NT2/D1 (cell line): ENCODE results near the gene ACBD4.

Experiments used
- DNase-seq: peaks from one replicate; pipeline ENCODE4 v3.0.0-alpha.2; 2011; ENCODE audit warnings: low read depth, low spot score
- H3K27me3 ChIP-seq: 2 replicates; pipeline ENCODE4 v1.6.0; 2011; ENCODE audit warnings: mild to moderate bottlenecking; ENCODE audit not compliant: insufficient read length, insufficient read depth
- H3K36me3 ChIP-seq: 2 replicates; pipeline ENCODE4 v1.6.1; 2011; ENCODE audit warnings: mild to moderate bottlenecking, low read length, mixed read lengths; ENCODE audit not compliant: insufficient read depth, insufficient read length
- H3K4me1 ChIP-seq: 2 replicates; pipeline ENCODE4 v1.5.1; 2011; ENCODE audit not compliant: insufficient read depth, insufficient read length
- H3K4me3 ChIP-seq: 2 replicates; pipeline ENCODE4 v1.5.1; 2011; ENCODE audit warnings: low read depth; ENCODE audit not compliant: insufficient read length
- H3K9ac ChIP-seq: 2 replicates; pipeline ENCODE4 v1.6.0; 2011; ENCODE audit warnings: low read depth; ENCODE audit not compliant: insufficient read length
- H3K9me3 ChIP-seq: 2 replicates; pipeline ENCODE4 v1.5.1; 2011; ENCODE audit warnings: mild to moderate bottlenecking, low read length; ENCODE audit not compliant: insufficient read depth
- SUZ12 ChIP-seq: IDR thresholded peaks from 2 replicates; pipeline ENCODE4 v1.6.1; 2011; ENCODE audit not compliant: insufficient read length, insufficient read depth; ENCODE audit errors: extremely low read depth
- YY1 ChIP-seq: IDR thresholded peaks from 2 replicates; pipeline ENCODE4 v1.6.1; 2011; ENCODE audit not compliant: insufficient read length, insufficient read depth
- ZNF274 ChIP-seq: IDR thresholded peaks from 2 replicates; pipeline ENCODE4 v1.6.1; 2011; ENCODE audit warnings: mild to moderate bottlenecking, low read depth, low read length

ACBD4 gene

DNA sequence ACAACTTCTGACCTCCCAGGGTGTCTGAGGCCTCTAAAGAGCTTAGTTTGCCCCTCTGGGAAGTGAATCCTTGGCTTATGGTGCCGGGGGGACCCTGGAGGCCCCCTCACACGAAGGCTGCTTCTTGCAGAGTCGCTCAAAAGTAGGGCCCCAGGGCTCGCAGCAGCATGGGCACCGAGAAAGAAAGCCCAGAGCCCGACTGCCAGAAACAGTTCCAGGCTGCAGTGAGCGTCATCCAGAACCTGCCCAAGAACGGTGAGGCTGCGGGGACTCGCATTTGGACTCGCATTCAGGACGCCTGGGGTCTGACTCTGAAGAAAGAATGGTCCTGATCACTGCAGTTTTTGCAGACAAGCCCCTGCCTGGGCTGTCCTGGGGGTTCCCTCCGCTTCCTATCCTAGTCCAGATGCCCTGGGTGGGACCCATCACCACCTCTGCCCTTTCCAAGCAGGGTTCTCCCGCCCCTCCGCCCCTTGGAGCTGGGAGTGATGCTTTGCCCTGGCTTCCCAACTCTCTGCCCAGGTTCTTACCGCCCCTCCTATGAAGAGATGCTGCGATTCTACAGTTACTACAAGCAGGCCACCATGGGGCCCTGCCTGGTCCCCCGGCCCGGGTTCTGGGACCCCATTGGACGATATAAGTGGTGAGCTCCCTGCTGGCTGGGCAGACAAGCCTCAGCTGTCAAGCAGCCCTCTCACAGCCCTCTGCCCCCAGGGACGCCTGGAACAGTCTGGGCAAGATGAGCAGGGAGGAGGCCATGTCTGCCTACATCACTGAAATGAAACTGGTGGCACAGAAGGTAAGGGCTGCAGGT is 698 bp downstream of the ACBD4 start:
- no peak overlapping the region for H3K9ac ChIP-seq
- H3K4me3 ChIP-seq: no peak overlapping the region
- DNase-seq: no peak
- peaks cover 17% of the 10 kb centered on the region; the same call in 1 of the 2 replicates for H3K9me3 ChIP-seq
- H3K4me1 ChIP-seq: peaks cover 14% of the 10 kb centered on the region
- H3K27me3 ChIP-seq: no peaks in the 10 kb centered on the region
- TF ChIP-seq ZNF274 (no peak), SUZ12 (no peak), YY1 (no peak)
- no peaks in the 10 kb centered on the region for H3K36me3 ChIP-seq

DNA sequence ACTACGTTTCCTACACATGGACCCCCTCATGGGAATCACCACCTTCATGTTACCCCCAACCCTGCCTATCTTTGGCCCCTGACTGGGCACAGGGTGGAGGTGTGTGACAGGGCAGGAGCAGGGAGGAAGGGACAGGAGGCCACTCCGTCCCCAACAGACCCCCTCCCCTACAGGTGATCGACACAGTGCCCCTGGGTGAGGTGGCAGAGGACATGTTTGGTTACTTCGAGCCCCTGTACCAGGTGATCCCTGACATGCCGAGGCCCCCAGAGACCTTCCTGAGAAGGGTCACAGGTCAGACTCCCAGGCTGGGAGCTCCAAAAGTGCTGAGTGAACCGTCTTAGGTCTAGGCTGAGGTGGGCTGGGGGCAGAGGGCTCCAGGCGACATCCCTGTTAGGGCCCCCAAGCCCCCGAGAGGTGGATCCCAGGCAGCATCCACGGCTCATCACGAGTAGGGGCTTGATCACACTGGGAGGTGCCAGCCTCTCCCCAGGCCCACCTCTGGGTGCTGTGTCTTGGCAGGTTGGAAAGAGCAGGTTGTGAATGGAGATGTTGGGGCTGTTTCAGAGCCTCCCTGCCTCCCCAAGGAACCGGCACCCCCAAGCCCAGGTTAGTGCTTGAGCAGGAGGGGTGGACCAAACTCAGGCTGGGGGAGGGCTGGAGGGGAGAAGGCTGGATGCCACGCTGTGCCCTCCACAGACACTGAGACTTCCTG is 1.5 kb downstream of the ACBD4 start:
- Histone ChIP-seq H3K4me1 (peaks cover 11% of the 10 kb centered on the region), H3K4me3 (no peak overlapping the region), H3K9me3 (peaks cover 17% of the 10 kb centered on the region; the same call in 1 of the 2 replicates), H3K9ac (peak overlapping the region; percentile 17), H3K27me3 (no peaks in the 10 kb centered on the region), H3K36me3 (no peaks in the 10 kb centered on the region)
- no peak for TF ChIP-seq SUZ12
- no peak for TF ChIP-seq YY1
- TF ChIP-seq ZNF274: no peak
- no peak for DNase-seq

DNA sequence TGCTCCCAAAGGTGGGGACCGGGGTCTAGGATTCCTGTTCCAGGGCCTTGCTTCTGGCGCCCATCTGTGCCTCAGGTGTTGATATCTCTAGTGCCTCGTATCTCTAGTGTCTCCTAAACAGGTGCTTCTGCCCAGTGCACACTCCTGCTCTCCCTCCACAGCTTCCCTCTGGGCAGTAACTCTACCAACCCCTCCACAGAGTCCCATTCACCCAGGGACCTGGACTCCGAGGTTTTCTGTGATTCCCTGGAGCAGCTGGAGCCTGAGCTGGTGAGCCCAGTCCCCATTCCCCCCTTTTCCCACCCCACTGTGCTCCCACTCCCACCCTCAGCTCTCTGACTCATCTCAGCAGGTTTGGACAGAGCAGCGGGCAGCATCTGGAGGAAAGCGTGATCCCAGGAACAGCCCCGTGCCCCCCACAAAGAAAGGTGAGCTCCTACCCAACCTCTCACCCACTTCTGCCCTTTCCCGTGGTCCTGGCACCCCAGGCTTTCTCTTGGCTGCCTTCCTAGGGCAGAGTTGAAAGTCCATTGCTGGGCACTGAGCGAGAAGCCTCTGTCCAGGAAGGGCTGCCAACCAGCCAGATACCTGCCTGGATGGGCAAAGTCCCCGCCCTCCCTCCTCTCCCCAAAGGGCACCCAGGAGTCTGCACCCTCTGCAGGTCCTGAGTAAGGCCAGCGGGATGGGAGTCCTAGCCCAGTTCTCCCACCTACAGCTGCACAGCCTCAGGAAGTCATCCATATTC is 2.2 kb downstream of the ACBD4 start:
- Histone ChIP-seq H3K27me3 (no peaks in the 10 kb centered on the region), H3K4me3 (no peak overlapping the region), H3K4me1 (peaks cover 11% of the 10 kb centered on the region), H3K36me3 (no peaks in the 10 kb centered on the region), H3K9ac (no peak overlapping the region), H3K9me3 (peaks cover 17% of the 10 kb centered on the region; the same call in 1 of the 2 replicates)
- TF ChIP-seq SUZ12: no peak
- TF ChIP-seq YY1: no peak
- TF ChIP-seq ZNF274: no peak
- DNase-seq: no peak

DNA sequence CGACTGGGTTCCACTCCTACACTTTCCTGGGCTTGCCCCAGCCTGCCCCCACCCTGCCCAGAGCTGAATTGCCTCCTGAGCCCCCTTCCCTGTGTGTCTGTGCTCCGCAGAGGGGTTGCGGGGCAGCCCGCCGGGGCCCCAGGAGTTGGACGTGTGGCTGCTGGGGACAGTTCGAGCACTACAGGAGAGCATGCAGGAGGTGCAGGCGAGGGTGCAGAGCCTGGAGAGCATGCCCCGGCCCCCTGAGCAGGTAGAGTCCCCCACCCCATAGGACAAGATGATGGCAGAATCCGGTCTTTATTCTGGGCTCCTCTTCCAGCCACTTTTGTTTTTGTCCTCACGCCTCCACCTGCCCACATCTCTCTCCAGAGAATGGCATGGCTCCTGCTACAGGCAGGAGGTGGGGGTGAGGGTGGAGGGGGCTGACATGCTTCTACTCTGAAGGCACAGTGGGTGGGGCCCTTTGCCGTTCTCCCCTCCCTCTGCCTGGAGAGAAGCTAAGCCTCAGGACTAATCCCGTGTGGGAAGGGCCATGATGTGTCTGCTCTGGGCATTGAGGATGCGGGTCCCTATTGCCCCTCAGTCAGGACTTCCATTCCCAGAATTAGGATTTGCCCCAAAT is 3.5 kb downstream of the ACBD4 start:
- H3K9ac ChIP-seq: no peak overlapping the region

DNA sequence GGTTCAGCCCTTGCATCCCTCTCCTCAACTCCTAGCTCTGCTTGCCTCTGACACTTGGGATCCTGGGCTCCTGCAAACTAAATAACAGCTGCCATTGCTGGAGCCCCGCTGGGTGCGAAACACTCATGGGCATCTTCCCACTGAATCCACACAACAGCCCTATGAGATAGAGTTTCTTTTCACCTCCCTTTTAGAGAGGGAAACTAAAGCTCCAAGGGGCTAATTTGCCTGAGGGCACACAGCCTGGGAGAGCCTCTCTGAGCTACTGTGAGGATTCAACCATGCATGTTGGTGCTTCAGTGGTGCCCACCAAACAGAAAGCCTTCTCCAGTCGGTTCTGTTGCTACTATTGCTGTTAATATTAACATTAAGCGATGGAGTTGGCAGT is 4.0 kb downstream of the ACBD4 start:
- no peak for DNase-seq
- Histone ChIP-seq H3K9me3 (peaks cover 13% of the 10 kb centered on the region; the same call in 1 of the 2 replicates), H3K36me3 (no peaks in the 10 kb centered on the region), H3K4me1 (peaks cover 15% of the 10 kb centered on the region), H3K4me3 (no peak overlapping the region), H3K27me3 (no peaks in the 10 kb centered on the region), H3K9ac (no peak overlapping the region)
- TF ChIP-seq ZNF274 (no peak), SUZ12 (no peak), YY1 (no peak)

More for the DNA sequence above, 3.5 kb downstream of the ACBD4 start:
- H3K36me3 ChIP-seq: no peaks in the 10 kb centered on the region
- H3K4me3 ChIP-seq: no peak overlapping the region
- TF ChIP-seq YY1 (no peak), SUZ12 (no peak), ZNF274 (no peak)
- H3K4me1 ChIP-seq: peaks cover 15% of the 10 kb centered on the region
- peaks cover 15% of the 10 kb centered on the region; the same call in 1 of the 2 replicates for H3K9me3 ChIP-seq
- H3K27me3 ChIP-seq: no peaks in the 10 kb centered on the region
- DNase-seq: no peak

DNA sequence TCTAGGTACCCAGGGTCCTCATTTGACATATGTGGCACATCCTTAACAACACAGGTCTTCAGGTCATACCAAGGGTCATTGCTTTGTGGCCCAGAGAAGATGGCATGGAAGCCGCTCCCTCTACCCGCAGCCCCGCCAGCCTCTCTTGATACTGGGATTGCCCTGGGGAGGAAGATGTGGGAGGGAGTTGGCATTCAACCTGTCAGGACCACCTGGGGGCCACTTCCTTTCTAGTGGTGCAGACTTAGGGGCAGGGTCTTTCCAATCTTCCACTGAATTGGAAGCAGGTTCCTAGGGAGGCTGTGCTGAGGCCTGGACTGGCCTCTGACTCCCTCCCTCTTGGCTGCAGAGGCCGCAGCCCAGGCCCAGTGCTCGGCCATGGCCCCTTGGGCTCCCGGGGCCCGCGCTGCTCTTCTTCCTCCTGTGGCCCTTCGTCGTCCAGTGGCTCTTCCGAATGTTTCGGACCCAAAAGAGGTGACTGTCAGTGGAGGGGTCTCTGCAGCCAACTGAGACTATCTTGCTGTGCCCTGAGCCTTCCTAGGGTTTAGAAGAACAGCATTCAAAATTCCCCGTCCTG is 7.7 kb downstream of the ACBD4 start:
- Histone ChIP-seq H3K36me3 (no peaks in the 10 kb centered on the region), H3K4me3 (peak overlapping the region; percentile 27), H3K9ac (peak overlapping the region; percentile 81), H3K27me3 (no peaks in the 10 kb centered on the region), H3K4me1 (peaks cover 20% of the 10 kb centered on the region), H3K9me3 (no peaks in the 10 kb centered on the region)
- no peak for TF ChIP-seq YY1
- TF ChIP-seq ZNF274: no peak
- no peak for TF ChIP-seq SUZ12
- no peak for DNase-seq
